H1 (cell line): Measurements from ENCODE around the gene GRAMD1B. TPM values are rescaled to one million over a fixed set of nuclear protein-coding genes. Genes with fewer than 3 reads are reported as not detected.

Experiments used
- ATF2 ChIP-seq: IDR thresholded peaks from 2 replicates; pipeline ENCODE4 v1.6.1; 2012; ENCODE audit warnings: low read length, inconsistent platforms
- E2F6 ChIP-seq: IDR thresholded peaks from 2 replicates; pipeline ENCODE4 v1.6.1; 2012; ENCODE audit warnings: inconsistent platforms
- FOSL1 ChIP-seq: IDR thresholded peaks from 2 replicates; pipeline ENCODE4 v1.6.1; 2011; ENCODE audit warnings: mild to moderate bottlenecking, low read depth, low read length, moderate library complexity; ENCODE audit not compliant: insufficient read depth
- KDM1A ChIP-seq: fragments of 200-600, 300-600 bp; sonication (generic); IDR thresholded peaks from 2 replicates; pipeline ENCODE4 v1.7.1; 2016; ENCODE audit warnings: mild to moderate bottlenecking, low read length, borderline replicate concordance
- SIN3A ChIP-seq, 2 experiments: IDR thresholded peaks in 1 of 2; conservative IDR thresholded peaks in 1 of 2; 2 replicates each; pipeline ENCODE4 v1.6.1; 2011 to 2012; ENCODE audit warnings: low read length in 2 of 2, improper control_type of control experiment in 1 of 2, low read depth in 1 of 2, mild to moderate bottlenecking in 1 of 2
- TAF7 ChIP-seq: optimal IDR thresholded peaks from 2 replicates; pipeline ENCODE3; 2011; ENCODE audit warnings: low read depth, mild to moderate bottlenecking, inconsistent platforms, low read length, moderate library complexity, borderline replicate concordance
- TBP ChIP-seq: IDR thresholded peaks from 2 replicates; pipeline ENCODE4 v1.6.1; 2011; ENCODE audit warnings: low read depth, low read length, improper control_type of control experiment
- polyA plus RNA-seq, 7 experiments: library from polyadenylated mRNA; depleted of rRNA in 3 of 7; stranded (reverse) in 5 of 7; unstranded in 2 of 7; fragments of >200 nt in 5 of 7; fragments of 200-250 nt in 2 of 7; gene quantifications; 1 replicate in 5 of 7; 2 replicates in 1 of 7; 4 replicates in 1 of 7; pipeline versions ENCODE4 v1.2.1 to v1.2.3, GENCODE V29; 2011 to 2013; ENCODE audit warnings: missing spikeins in 2 of 7, mixed read lengths in 2 of 7
- total RNA-seq: library from RNA; stranded (reverse); fragmentation: NEBNext Ultra II Directional; extraction: Animal tissue kit (Norgen Biotek cat#: 25700); gene quantifications from 2 replicates; pipeline ENCODE4 v1.2.1, GENCODE V29; 2021

The GRAMD1B gene
- total and polyA plus RNA-seq, 2 of the 8 experiments (the other 6 are each of a cell fraction or from before 2014, with no cell fraction given), result 10.1 to 21.2 TPM

- TF ChIP-seq E2F6 (no peak), TAF7 (no peak), SIN3A (conservative IDR thresholded peaks at IDR 0.05 in 1 of 2, IDR thresholded peaks at IDR 0.05 in 1 of 2; ENCODE audit: low read depth in 1 of 2, low read length in 2 of 2) (no peak), ATF2 (no peak), FOSL1 (no peak), TBP (no peak), KDM1A (no peak)
These were observed 39.5 kb downstream of the GRAMD1B start (continued) for GRCh38 chr11:123469586-123469985.
